Endothelial cell of hepatic sinusoid (primary cell): ENCODE measurements around the gene TFPI.
"Not testable (repeated sequence)": the region's sequence is repeated elsewhere in the genome, so short reads cannot be mapped to it uniquely, and the experiment has no call there.

Experiments
- in situ Hi-C: cut with HindIII; loops from 2 replicates; pipeline ENCODE4 v1.10.0; 2017; ENCODE audit warnings: low sequenced_read_pairs

TFPI gene

GRCh38 chr2:187529248-187529976 lies 24.8 kb downstream of the TFPI start:
- in situ Hi-C loops: no loop called here

- in situ Hi-C loops: no loop called here
These were observed 26.2 kb downstream of the TFPI start for GRCh38 chr2:187528042-187528441.

GRCh38 chr2:187527262-187527661 lies 27.0 kb downstream of the TFPI start:
- in situ Hi-C loops: no loop called here

- in situ Hi-C loops: no loop called here
These were observed 27.4 kb downstream of the TFPI start for GRCh38 chr2:187526792-187527191.

GRCh38 chr2:187525163-187525900 lies 28.9 kb downstream of the TFPI start:
- in situ Hi-C loops: no loop called here

GRCh38 chr2:187523325-187523724 lies 30.9 kb downstream of the TFPI start:
- in situ Hi-C loops: no loop called here

GRCh38 chr2:187520121-187520624 lies 34.1 kb downstream of the TFPI start:
- in situ Hi-C loops: no loop called here

GRCh38 chr2:187519419-187520120 lies 34.7 kb downstream of the TFPI start:
- in situ Hi-C loops: no loop called here

- in situ Hi-C loops: not testable (repeated sequence)
These were observed 36.4 kb downstream of the TFPI start for GRCh38 chr2:187517750-187518361.

- in situ Hi-C loops: not testable (repeated sequence)
These were observed 37.4 kb downstream of the TFPI start for GRCh38 chr2:187516630-187517510.

GRCh38 chr2:187514930-187515329 lies 39.3 kb downstream of the TFPI start:
- in situ Hi-C loops: no loop called here

GRCh38 chr2:187514235-187514829 lies 39.9 kb downstream of the TFPI start:
- in situ Hi-C loops: not testable (repeated sequence)

GRCh38 chr2:187513460-187514234 lies 40.6 kb downstream of the TFPI start:
- in situ Hi-C loops: not testable (repeated sequence)

GRCh38 chr2:187511356-187512315 lies 42.6 kb downstream of the TFPI start:
- in situ Hi-C loops: no loop called here

- in situ Hi-C loops: not testable (repeated sequence)
These were observed 43.5 kb downstream of the TFPI start for GRCh38 chr2:187510419-187511355.

GRCh38 chr2:187509667-187510417 lies 44.4 kb downstream of the TFPI start:
- in situ Hi-C loops: no loop called here
